Activated T-cell treated with anti-CD3 and anti-CD28 coated beads, Interleukin-2, amount 50 U/mL, for 1 hour (primary cell): ENCODE results near the gene MYO15B.
A peak's percentile ranks its signal among the peaks of the same experiment; 100 is the strongest.
"Not testable (repeated sequence)": the region's sequence is repeated elsewhere in the genome, so short reads cannot be mapped to it uniquely, and the experiment has no call there.

Experiments used
- DNase-seq: peaks from one replicate; pipeline ENCODE4 v3.0.0-alpha.2; 2020

The MYO15B gene

GRCh38 chr17:75583197-75583596 is 4.4 kb upstream of the MYO15B start:
- not testable (repeated sequence) for DNase-seq

- DNase-seq, result no peak
These were observed 2.8 kb upstream of the MYO15B start for GRCh38 chr17:75584849-75585175.

- DNase-seq, result no peak
These were observed 1.0 kb downstream of the MYO15B start for GRCh38 chr17:75588596-75589011.

GRCh38 chr17:75589012-75589918 is 1.7 kb downstream of the MYO15B start:
- DNase-seq, result peak; percentile 92

- DNase-seq, result no peak
These were observed 2.3 kb downstream of the MYO15B start for GRCh38 chr17:75589919-75590303.

GRCh38 chr17:75590314-75590761 is 2.7 kb downstream of the MYO15B start:
- no peak for DNase-seq

GRCh38 chr17:75590849-75591721 is 3.5 kb downstream of the MYO15B start:
- no peak for DNase-seq

- no peak for DNase-seq
These were observed 4.2 kb downstream of the MYO15B start for GRCh38 chr17:75591722-75592302.

- DNase-seq, result no peak
These were observed 4.9 kb downstream of the MYO15B start for GRCh38 chr17:75592348-75593020.

- DNase-seq, result not testable (repeated sequence)
These were observed 5.8 kb downstream of the MYO15B start for GRCh38 chr17:75593430-75593829.

GRCh38 chr17:75594499-75595283 is 7.1 kb downstream of the MYO15B start:
- DNase-seq, result no peak

- DNase-seq, result no peak
These were observed 7.8 kb downstream of the MYO15B start for GRCh38 chr17:75595284-75595919.

GRCh38 chr17:75595920-75596313 is 8.3 kb downstream of the MYO15B start:
- no peak for DNase-seq

GRCh38 chr17:75596320-75597087 is 8.9 kb downstream of the MYO15B start:
- DNase-seq, result no peak

GRCh38 chr17:75601057-75601987 is 13.7 kb downstream of the MYO15B start:
- DNase-seq, result peak; percentile 63

GRCh38 chr17:75602644-75603043 is 15.0 kb downstream of the MYO15B start:
- DNase-seq, result no peak

GRCh38 chr17:75603123-75603522 is 15.5 kb downstream of the MYO15B start:
- no peak for DNase-seq

- DNase-seq, result no peak
These were observed 16.6 kb downstream of the MYO15B start for GRCh38 chr17:75604034-75604695.

GRCh38 chr17:75605790-75606189 is 18.2 kb downstream of the MYO15B start:
- no peak for DNase-seq
